Right lobe of liver (tissue), 6 donors: ENCODE data around the gene PREX1. TPM values are rescaled to one million over a fixed set of nuclear protein-coding genes. Genes with fewer than 3 reads are reported as not detected.

Experiments
- ATAC-seq, 4 donors: fragments of 200-7000 bp; cut with Tn5 transposase; one replicate each; pipeline ENCODE4 v1.9.1; 2020; ENCODE audit warnings: mild to moderate bottlenecking in 4 of 4, moderate library complexity in 4 of 4
- DNase-seq, 3 donors: peaks; one replicate each; pipeline ENCODE4 v3.0.0-alpha.2; 2020
- H3K27ac ChIP-seq, 3 donors: fragments of 200-600 bp; one replicate each; pipeline ENCODE4 v1.8.0; 2022
- H3K27me3 ChIP-seq, 2 donors: fragments of 200-600 bp; one replicate each; pipeline ENCODE4 v1.8.0; 2022
- H3K36me3 ChIP-seq, 4 donors: fragments of 200-600 bp; sonication (generic) in 1 of 4; one replicate each; pipeline versions ENCODE4 v1.5.1 to v1.8.0; 2017 to 2022; ENCODE audit warnings: control low read depth in 1 of 4
- H3K4me1 ChIP-seq, 4 donors: fragments of 200-600 bp; sonication (generic) in 1 of 4; one replicate each; pipeline versions ENCODE4 v1.5.1 to v1.8.0; 2017 to 2022; ENCODE audit warnings: control low read depth in 1 of 4
- H3K4me3 ChIP-seq, 3 donors: fragments of 200-600 bp; one replicate each; pipeline ENCODE4 v1.8.0; 2022
- H3K9me3 ChIP-seq, 4 donors: fragments of 200-600 bp; sonication (generic) in 1 of 4; one replicate each; pipeline versions ENCODE4 v1.5.1 to v1.8.0; 2017 to 2022; ENCODE audit warnings: control low read depth in 1 of 4
- CTCF ChIP-seq, 4 donors: fragments of 200-600 bp in 3 of 4; fragments of 450-650 bp in 1 of 4; IDR thresholded peaks; one replicate each; pipeline versions ENCODE4 v1.5.1 to v1.8.0; 2016 to 2022; ENCODE audit warnings: antibody characterized with exemption in 4 of 4, mild to moderate bottlenecking in 2 of 4
- POLR2A ChIP-seq: fragments of 450-650 bp; IDR thresholded peaks from one replicate; pipeline ENCODE4 v1.6.1; 2017; ENCODE audit warnings: antibody characterized with exemption, mild to moderate bottlenecking
- WGBS: methylation state at CpG from one replicate; pipeline ENCODE4 v1.1.6; 2018; ENCODE audit warnings: low coverage, low lambda C conversion rate; ENCODE audit not compliant: insufficient coverage; ENCODE audit errors: missing lambda C conversion rate; 5-methylcytosine and 5-hydroxymethylcytosine counted together
- intact Hi-C, 2 donors: fragments of 100-400 bp; cut with DNase I; formaldehyde crosslinking; loops; one replicate each; pipeline versions ENCODE4 v1.11.2 to v1.14.1; 2022
- total RNA-seq, 6 experiments: library from RNA; depleted of rRNA in 2 of 6; stranded (reverse); fragments of >200 nt in 2 of 6; fragmentation: NEBNext Ultra II Directional in 3 of 6; extraction: Animal tissue kit (Norgen Biotek cat#: 25700) in 3 of 6; gene quantifications; one replicate each; pipeline versions ENCODE4 v1.1.0 to v1.2.4, GENCODE V29; 2016 to 2023
- donor health status: DM: no; HTN: yes; CAD: no.
- donor health status: DM: no; HTN: no; CAD: no.
- donor health status: DM: no; HTN: no; CAD: no.
- donor health status: DM: no; HTN: yes; CAD: no.
- donor health status: DM: no; HTN: yes; CAD: no.

PREX1 gene
- total RNA-seq, 6 experiments from 2014 or later = 4.4 to 11.1 (median 8.7) TPM

GRCh38 chr20:48592107-48592940, 235.5 kb downstream of the PREX1 start:
- Histone ChIP-seq H3K4me1 (no peaks in the 10 kb centered on the region), H3K27me3 (no peaks in the 10 kb centered on the region), H3K27ac (no peak overlapping the region), H3K9me3 (no peaks in the 10 kb centered on the region), H3K4me3 (no peak overlapping the region), H3K36me3 (no peaks in the 10 kb centered on the region)
- ATAC-seq = no peak
- intact Hi-C loops = no loop called here
- TF ChIP-seq CTCF (IDR thresholded peaks at IDR 0.05) = no peak
- no peak for TF ChIP-seq POLR2A
- peak in 1 of 3 donors; percentile 26 for DNase-seq
- 83% methylated on average over 3 of the region's 8 CpGs for WGBS

- no peak overlapping the region for H3K27ac ChIP-seq
- no peaks in the 10 kb centered on the region for H3K27me3 ChIP-seq
- no peak for DNase-seq
- 57% methylated on average over 7 of the region's 8 CpGs for WGBS
- no peak for ATAC-seq
- no peaks in the 10 kb centered on the region for H3K36me3 ChIP-seq
- H3K4me1 ChIP-seq = no peaks in the 10 kb centered on the region
- TF ChIP-seq POLR2A (no peak), CTCF (IDR thresholded peaks at IDR 0.05) (no peak)
- intact Hi-C loops = no loop called here
- no peaks in the 10 kb centered on the region for H3K9me3 ChIP-seq
- H3K4me3 ChIP-seq = no peak overlapping the region
Observed at GRCh38 chr20:48586730-48587129, 241.1 kb downstream of the PREX1 start.

GRCh38 chr20:48585061-48585870, 242.5 kb downstream of the PREX1 start:
- no peaks in the 10 kb centered on the region for H3K9me3 ChIP-seq
- H3K27me3 ChIP-seq = no peaks in the 10 kb centered on the region
- ATAC-seq (no peak), DNase-seq (no peak)
- no peak overlapping the region for H3K27ac ChIP-seq
- WGBS = 49% methylated on average over 17 of the region's 21 CpGs
- intact Hi-C loops = no loop called here
- TF ChIP-seq CTCF (IDR thresholded peaks at IDR 0.05) (no peak), POLR2A (no peak)
- no peak overlapping the region for H3K4me3 ChIP-seq
- H3K4me1 ChIP-seq = no peaks in the 10 kb centered on the region
- H3K36me3 ChIP-seq = no peaks in the 10 kb centered on the region

GRCh38 chr20:48584391-48585060, 243.3 kb downstream of the PREX1 start:
- 25% methylated on average over 8 of the region's 8 CpGs for WGBS
- TF ChIP-seq CTCF (IDR thresholded peaks at IDR 0.05) = no peak
- no peak for TF ChIP-seq POLR2A
- Histone ChIP-seq H3K4me1 (no peaks in the 10 kb centered on the region), H3K27me3 (no peaks in the 10 kb centered on the region), H3K4me3 (no peak overlapping the region), H3K36me3 (no peaks in the 10 kb centered on the region), H3K27ac (no peak overlapping the region), H3K9me3 (no peaks in the 10 kb centered on the region)
- DNase-seq (no peak), ATAC-seq (no peak)
- intact Hi-C loops = no loop called here
